GM12878 (cell line): ENCODE data around the gene SPINK1. TPM values are rescaled to one million over a fixed set of nuclear protein-coding genes. Genes with fewer than 3 reads are reported as not detected.

ENCODE experiments used
- ATAC-seq: fragments of 200-7000 bp; cut with Tn5 transposase; 3 replicates; pipeline ENCODE4 v1.9.1; 2020; ENCODE audit warnings: mild to moderate bottlenecking, moderate library complexity
- BruUV-seq: library from RNA; stranded (reverse); fragments of 400-500 nt; replicated peaks from 2 replicates; lab custom pipeline; 2021; lab: Mats Ljungman, UMichigan
- CTCF ChIA-PET: fragments of 300-600 bp; sonication (Branson Sonifier 250); formaldehyde crosslinking; extraction: SDS; loops from one replicate; lab custom pipeline; 2021; ENCODE audit warnings: inconsistent platforms; lab: Yijun Ruan, JAX
- POLR2A ChIA-PET: fragments of 350-600 bp; formaldehyde crosslinking; extraction: SDS; loops from one replicate; lab custom pipeline; 2021; ENCODE audit warnings: inconsistent platforms; lab: Charles Lee
- RAD21 ChIA-PET: fragments of 300-600 bp; sonication (Branson Sonifier 250); formaldehyde crosslinking; loops from one replicate; lab custom pipeline; 2023; ENCODE audit warnings: antibody characterized with exemption; ENCODE audit not compliant: unreplicated experiment; lab: Charles Lee
- SMC1A ChIA-PET: fragments of 300-600 bp; sonication (Branson Sonifier 250); formaldehyde crosslinking; loops from one replicate; lab custom pipeline; 2023; ENCODE audit not compliant: unreplicated experiment, uncharacterized antibody; lab: Charles Lee
- DNase-seq: peaks from one replicate; pipeline ENCODE4 v3.0.0-alpha.2; 2011; ENCODE audit warnings: low read depth, low spot score
- FAIRE-seq: peaks from 3 replicates; lab custom pipeline; 2011; peaks lifted over from hg19 to GRCh38; lab: Jason Lieb, UNC
- H2AFZ ChIP-seq: 2 replicates; pipeline ENCODE4 v1.6.0; 2011; ENCODE audit warnings: low read depth, low read length, control low read depth; ENCODE audit not compliant: control insufficient read depth
- H3K27ac ChIP-seq: 2 replicates; pipeline ENCODE4 v1.5.1; 2011; ENCODE audit warnings: control low read depth; ENCODE audit not compliant: control insufficient read depth, insufficient read depth
- H3K27me3 ChIP-seq, 2 experiments: replicated peaks in 1 of 2; 2 replicates each; pipeline versions ENCODE4 v1.6.0 to v1.6.1; 2011; ENCODE audit warnings: low read length in 1 of 2; ENCODE audit not compliant: control insufficient read depth in 2 of 2, insufficient read depth in 2 of 2
- H3K36me3 ChIP-seq, 2 experiments: 2 replicates each; pipeline ENCODE4 v1.5.1; 2011; ENCODE audit warnings: low read length in 1 of 2; ENCODE audit not compliant: control insufficient read depth in 2 of 2, insufficient read depth in 2 of 2
- H3K4me1 ChIP-seq: 2 replicates; pipeline ENCODE4 v1.6.1; 2011; ENCODE audit warnings: mild to moderate bottlenecking, low read length, moderate library complexity, mixed read lengths; ENCODE audit not compliant: control insufficient read depth, insufficient read depth
- H3K4me2 ChIP-seq: 2 replicates; pipeline ENCODE4 v1.6.0; 2011; ENCODE audit warnings: control low read depth; ENCODE audit not compliant: control insufficient read depth, insufficient read depth
- H3K4me3 ChIP-seq: fragments of 200-600 bp; sonication (generic); 2 replicates; pipeline ENCODE4 v1.5.1; 2016
- H3K79me2 ChIP-seq: 2 replicates; pipeline ENCODE4 v1.6.0; 2011; ENCODE audit warnings: low read length; ENCODE audit not compliant: control insufficient read depth, insufficient read depth
- H3K9ac ChIP-seq: 2 replicates; pipeline ENCODE4 v1.8.0; 2011; ENCODE audit warnings: low read length, control low read depth, mixed read lengths; ENCODE audit not compliant: control insufficient read depth, insufficient read depth
- H3K9me3 ChIP-seq: replicated peaks from 3 replicates; pipeline ENCODE4 v1.5.1; 2011; ENCODE audit warnings: mild to moderate bottlenecking, low read length; ENCODE audit not compliant: control insufficient read depth, insufficient read depth
- H4K20me1 ChIP-seq: 2 replicates; pipeline ENCODE4 v1.6.0; 2011; ENCODE audit not compliant: control insufficient read depth, insufficient read depth
- CBX5 ChIP-seq: sonication (generic); IDR thresholded peaks from 2 replicates; pipeline ENCODE4 v1.6.1; 2016; ENCODE audit warnings: low read depth, moderate library complexity, mild to moderate bottlenecking, inconsistent platforms
- DPF2 ChIP-seq: fragments of 450-650 bp; IDR thresholded peaks from 2 replicates; pipeline ENCODE4 v1.6.1; 2017; ENCODE audit warnings: mild to moderate bottlenecking
- ELK1 ChIP-seq: IDR thresholded peaks from 2 replicates; pipeline ENCODE4 v1.6.1; 2012; ENCODE audit warnings: low read depth, low read length, improper control_type of control experiment
- EP300 ChIP-seq, 2 experiments: fragments of 150-350 bp in 1 of 2; IDR thresholded peaks; 2 replicates each; pipeline ENCODE4 v1.6.1; 2011 to 2012; ENCODE audit warnings: low read depth in 2 of 2, low read length in 2 of 2, borderline replicate concordance in 1 of 2, improper control_type of control experiment in 1 of 2, inconsistent platforms in 1 of 2; ENCODE audit not compliant: control insufficient read depth in 1 of 2
- HDAC2 ChIP-seq: fragments of 200-600 bp; sonication (generic); IDR thresholded peaks from 2 replicates; pipeline ENCODE4 v1.6.1; 2017
- MEF2A ChIP-seq: IDR thresholded peaks from 2 replicates; pipeline ENCODE4 v1.6.1; 2011; ENCODE audit warnings: low read depth, mild to moderate bottlenecking, low read length, moderate library complexity; ENCODE audit not compliant: insufficient read depth
- NBN ChIP-seq: fragments of 450-650 bp; IDR thresholded peaks from 2 replicates; pipeline ENCODE4 v1.6.1; 2016
- POU2F2 ChIP-seq: IDR thresholded peaks from 3 replicates; pipeline ENCODE4 v1.6.1; 2011; ENCODE audit warnings: low read depth, mild to moderate bottlenecking, low read length, borderline replicate concordance
- RAD21 ChIP-seq: IDR thresholded peaks from 2 replicates; pipeline ENCODE4 v1.6.1; 2011; ENCODE audit warnings: mild to moderate bottlenecking, low read depth, low read length, moderate library complexity; ENCODE audit not compliant: insufficient read depth
- RAD51 ChIP-seq: fragments of 450-650 bp; IDR thresholded peaks from 2 replicates; pipeline ENCODE4 v1.6.1; 2016; ENCODE audit warnings: moderate library complexity, mild to moderate bottlenecking, inconsistent platforms
- SMARCA5 ChIP-seq: fragments of 450-650 bp; IDR thresholded peaks from 2 replicates; pipeline ENCODE4 v1.6.1; 2017; ENCODE audit warnings: mild to moderate bottlenecking
- SP1 ChIP-seq: IDR thresholded peaks from one replicate; pipeline ENCODE4 v1.6.1; 2011; ENCODE audit warnings: low read depth, low read length
- TAF1 ChIP-seq: IDR thresholded peaks from 2 replicates; pipeline ENCODE4 v1.6.1; 2011; ENCODE audit warnings: mild to moderate bottlenecking, low read depth, low read length, borderline replicate concordance
- ZNF592 ChIP-seq: fragments of 450-650 bp; IDR thresholded peaks from 2 replicates; pipeline ENCODE4 v1.6.1; 2017; ENCODE audit warnings: mild to moderate bottlenecking, moderate library complexity
- ZSCAN29 ChIP-seq: fragments of 450-650 bp; IDR thresholded peaks from 2 replicates; pipeline ENCODE4 v1.6.1; 2017; ENCODE audit warnings: mild to moderate bottlenecking, moderate library complexity
- WGBS: methylation state at CpG from one replicate; pipeline ENCODE4 v1.1.6; 2016; ENCODE audit warnings: low lambda C conversion rate; ENCODE audit not compliant: insufficient replicate concordance, insufficient coverage; ENCODE audit errors: missing lambda C conversion rate; 5-methylcytosine and 5-hydroxymethylcytosine counted together
- in situ Hi-C: fragments of 300-500 bp; cut with MboI; formaldehyde crosslinking; loops from 9 replicates; pipeline ENCODE4 v1.14.3; 2018; ENCODE audit warnings: mixed read lengths
- intact Hi-C: fragments of 100-400 bp; cut with micrococcal nuclease; formaldehyde crosslinking; loops from one replicate; pipeline ENCODE4 v1.14.2; 2022; ENCODE audit not compliant: unreplicated experiment
- polyA plus RNA-seq, 11 experiments: library from polyadenylated mRNA; depleted of rRNA in 4 of 11; unstranded in 6 of 11; stranded (reverse) in 5 of 11; fragments of >200 nt; fragmentation: Nextera tagmentation in 4 of 11; fragmentation: Illumina TruSeq in 1 of 11; extraction: Ambion mirVana in 4 of 11; extraction: Trizol in 1 of 11; gene quantifications; 1 replicate in 1 of 11; 2 replicates in 10 of 11; pipeline versions ENCODE4 v1.2.1 to v1.2.3, GENCODE V29; 2011 to 2016; ENCODE audit warnings: inconsistent platforms in 2 of 11, missing spikeins in 2 of 11, low read depth in 1 of 11
- total RNA-seq, 4 experiments: library from RNA; depleted of rRNA in 3 of 4; stranded (reverse); fragments of >200 nt in 3 of 4; fragmentation: Illumina TruSeq in 1 of 4; extraction: Trizol in 1 of 4; gene quantifications; 2 replicates each; pipeline versions ENCODE4 v1.2.1 to v1.2.3, GENCODE V29; 2013 to 2021

The SPINK1 gene
- total and polyA plus RNA-seq, 10 of the 15 experiments (the other 5 are each of a cell fraction or from before 2014, with no cell fraction given) = 3.6 TPM; not detected in 9

GRCh38 chr5:147860641-147861025, 29.2 kb upstream of the SPINK1 start:
- Histone ChIP-seq H2AFZ (no peak overlapping the region), H3K4me2 (no peak overlapping the region), H3K27ac (no peak overlapping the region), H4K20me1 (no peaks in the 10 kb centered on the region), H3K9ac (no peak overlapping the region), H3K9me3 (no peaks in the 10 kb centered on the region), H3K36me3 (no peaks in the 10 kb centered on the region), H3K79me2 (no peaks in the 10 kb centered on the region), H3K27me3 (no peaks in the 10 kb centered on the region; a peak in 1 of 4 replicates), H3K4me1 (no peaks in the 10 kb centered on the region), H3K4me3 (no peak overlapping the region)
- DNase-seq (no peak), FAIRE-seq (no peak), ATAC-seq (no peak)
- WGBS = 32% methylated on average over 1 of the region's 1 CpG
- TF ChIP-seq RAD51 (no peak), RAD21 (no peak), TAF1 (no peak), ZNF592 (no peak), NBN (no peak), POU2F2 (no peak), ZSCAN29 (no peak), CBX5 (no peak), SMARCA5 (no peak), EP300 (IDR thresholded peaks at IDR 0.05; ENCODE audit: borderline replicate concordance in 1 of 2, control insufficient read depth in 1 of 2, low read depth in 2 of 2, low read length in 2 of 2) (no peak), ELK1 (no peak), SP1 (no peak), MEF2A (no peak), HDAC2 (no peak), DPF2 (no peak)
- POLR2A ChIA-PET = no interaction called here
- RAD21 ChIA-PET = no interaction called here
- SMC1A ChIA-PET = no interaction called here
- CTCF ChIA-PET = no interaction called here
- intact Hi-C loops = no loop called here
- BruUV-seq = no TSS peak
- in situ Hi-C loops = no loop called here
